ENCODE results near the gene PLA2G12A. TPM values are rescaled to one million over a fixed set of nuclear protein-coding genes. Genes with fewer than 3 reads are reported as not detected.

PLA2G12A gene
- 33.0 TPM for polyA plus RNA-seq (ENCODE audit: insufficient read length)
- long read RNA-seq, donor 1, full-length matches to known transcripts, result 34 of 40 reads
- long read RNA-seq, donor 1, partial matches to known transcripts, result 6 of 40 reads
- long read RNA-seq, donor 1, other reads (novel, unspliced or antisense), result 0 of 40 reads
- long read RNA-seq, donor 2, full-length matches to known transcripts, result 24 of 24 reads
- long read RNA-seq, donor 2, partial matches to known transcripts, result 0 of 24 reads
- long read RNA-seq, donor 2, other reads (novel, unspliced or antisense), result 0 of 24 reads
- long read RNA-seq, donor 3, full-length matches to known transcripts, result 14 of 14 reads
- long read RNA-seq, donor 3, partial matches to known transcripts, result 0 of 14 reads
- long read RNA-seq, donor 3, other reads (novel, unspliced or antisense), result 0 of 14 reads
- long read RNA-seq, donor 4, full-length matches to known transcripts, result 6 of 6 reads
- long read RNA-seq, donor 4, partial matches to known transcripts, result 0 of 6 reads
- long read RNA-seq, donor 4, other reads (novel, unspliced or antisense), result 0 of 6 reads
- long read RNA-seq, donor 5, full-length matches to known transcripts, result 31 of 31 reads
- long read RNA-seq, donor 5, partial matches to known transcripts, result 0 of 31 reads
- long read RNA-seq, donor 5, other reads (novel, unspliced or antisense), result 0 of 31 reads
- long read RNA-seq, donor 6, full-length matches to known transcripts, result 21 of 21 reads
- long read RNA-seq, donor 6, partial matches to known transcripts, result 0 of 21 reads
- long read RNA-seq, donor 6, other reads (novel, unspliced or antisense), result 0 of 21 reads
- long read RNA-seq, donor 7, full-length matches to known transcripts, result 28 of 28 reads
- long read RNA-seq, donor 7, partial matches to known transcripts, result 0 of 28 reads
- long read RNA-seq, donor 7, other reads (novel, unspliced or antisense), result 0 of 28 reads
- long read RNA-seq, donor 8, full-length matches to known transcripts, result 11 of 11 reads
- long read RNA-seq, donor 8, partial matches to known transcripts, result 0 of 11 reads
- long read RNA-seq, donor 8, other reads (novel, unspliced or antisense), result 0 of 11 reads

- peak; percentile 74 for DNase-seq
Measured at GRCh38 chr4:109729718-109730618, at the start of gene PLA2G12A. Gene PLA2G12A (minus strand): TSS chr4:109730070. CDS start chr4:109729809, 261 bp downstream.

DNA sequence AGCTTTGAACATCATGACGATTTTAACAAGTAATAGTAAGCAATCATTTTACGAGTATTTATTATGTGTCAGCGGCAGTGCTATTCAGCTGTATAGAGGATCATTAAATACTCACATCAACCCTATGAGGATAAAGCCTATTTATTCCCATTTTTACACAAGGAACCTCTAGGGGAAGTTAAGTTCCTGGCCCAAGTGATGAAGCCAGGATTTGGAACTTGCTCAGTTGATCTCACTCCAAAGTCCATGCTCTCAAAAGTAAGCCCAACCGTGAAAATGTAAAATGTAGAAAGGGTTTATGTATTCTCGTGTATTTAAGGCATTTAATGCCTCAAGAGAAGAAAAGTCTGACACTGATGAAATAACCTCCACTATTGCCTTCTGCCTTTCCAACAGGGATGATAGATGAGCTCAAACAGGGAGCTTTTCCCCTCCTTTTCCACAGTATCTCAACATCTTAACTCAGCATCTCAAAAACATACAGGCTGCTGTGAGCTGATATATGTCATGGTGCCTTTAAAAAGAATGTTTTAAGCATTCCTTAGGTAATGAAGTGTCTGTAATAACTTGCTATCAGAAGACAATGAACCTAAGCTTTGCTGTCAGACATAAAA lies 35.0 kb upstream of the PLA2G12A start:
- DNase-seq, result no peak

GRCh38 chr4:109764376-109764775 lies 34.5 kb upstream of the PLA2G12A start:
- DNase-seq, result no peak

DNA sequence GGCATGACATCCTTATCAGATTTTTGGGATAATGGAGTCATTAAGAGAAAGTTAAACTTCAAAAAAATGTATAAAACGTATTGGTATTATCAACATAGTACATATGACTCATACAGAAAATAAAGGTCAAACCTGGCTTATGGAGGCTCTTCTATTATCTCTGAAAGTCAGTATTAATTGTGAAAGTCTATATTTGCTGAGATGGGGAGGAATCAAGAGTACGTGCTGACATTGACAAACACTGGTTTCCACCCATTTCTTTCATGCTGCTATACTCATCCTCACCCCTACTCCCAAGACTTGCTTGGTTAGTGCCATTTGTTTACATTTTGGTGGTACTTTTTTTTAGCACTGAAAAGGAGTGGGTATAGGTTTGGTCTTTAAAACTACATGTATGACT lies 30.8 kb upstream of the PLA2G12A start:
- DNase-seq, result no peak

DNA sequence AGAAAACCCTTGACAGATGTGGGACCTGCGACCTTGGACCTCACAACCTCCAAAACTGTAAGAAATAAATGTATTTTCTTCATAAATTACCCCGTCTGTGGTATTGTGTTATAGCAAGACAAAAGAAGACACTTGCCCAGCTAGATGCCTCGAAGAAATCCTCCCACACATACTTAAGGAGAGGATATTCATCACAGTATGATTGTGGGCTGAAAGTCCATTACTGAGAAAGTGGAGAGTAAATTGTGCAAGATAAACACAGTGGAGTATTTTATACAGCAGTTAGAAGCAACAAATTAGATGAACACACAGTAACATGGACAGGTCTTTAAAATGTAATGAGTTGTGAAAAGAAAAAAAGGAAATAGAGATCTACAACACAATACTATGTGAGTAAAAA lies 25.8 kb upstream of the PLA2G12A start:
- no peak for DNase-seq

- DNase-seq, result no peak
Measured at GRCh38 chr4:109754093-109754857, 24.4 kb upstream of the PLA2G12A start.

GRCh38 chr4:109752525-109752924 lies 22.7 kb upstream of the PLA2G12A start:
- no peak for DNase-seq

- no peak for DNase-seq
Measured at GRCh38 chr4:109751852-109752251, 22.0 kb upstream of the PLA2G12A start.

GRCh38 chr4:109750652-109751244 lies 20.9 kb upstream of the PLA2G12A start:
- no peak for DNase-seq

DNA sequence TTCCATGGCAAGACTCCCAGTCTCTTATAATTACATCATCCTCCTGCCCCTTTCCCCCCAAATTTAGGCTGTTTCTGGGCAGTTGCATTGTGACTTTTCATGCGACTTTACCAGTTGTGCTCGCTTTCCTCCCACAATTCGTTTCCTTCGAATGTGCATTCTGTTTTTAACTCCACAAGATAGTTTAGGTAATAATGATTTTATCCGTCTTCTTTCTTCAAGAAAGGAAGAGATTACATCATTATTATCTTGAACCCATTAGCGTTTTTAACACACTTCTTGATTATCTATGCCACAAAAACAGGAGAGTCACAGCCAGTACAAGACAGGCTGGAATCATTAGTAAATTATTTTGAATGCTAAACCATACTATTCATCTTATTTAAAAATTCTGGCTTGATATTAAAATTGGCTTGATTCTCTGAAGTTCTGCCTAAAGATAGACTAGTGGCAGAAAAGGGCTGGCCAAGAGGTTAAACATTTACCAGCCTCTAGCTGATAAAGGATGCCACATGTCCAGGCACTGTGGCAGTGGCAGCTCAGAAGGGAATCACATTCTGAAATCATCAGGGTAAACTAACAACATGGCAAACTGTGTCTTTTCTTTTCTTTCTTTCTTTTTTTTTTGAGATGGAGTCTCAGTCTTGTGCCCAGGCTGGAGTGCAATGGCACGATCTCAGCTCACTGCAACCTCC lies 19.7 kb upstream of the PLA2G12A start:
- DNase-seq, result no peak

- DNase-seq, result no peak
Measured at GRCh38 chr4:109748114-109748513, 18.2 kb upstream of the PLA2G12A start.

DNA sequence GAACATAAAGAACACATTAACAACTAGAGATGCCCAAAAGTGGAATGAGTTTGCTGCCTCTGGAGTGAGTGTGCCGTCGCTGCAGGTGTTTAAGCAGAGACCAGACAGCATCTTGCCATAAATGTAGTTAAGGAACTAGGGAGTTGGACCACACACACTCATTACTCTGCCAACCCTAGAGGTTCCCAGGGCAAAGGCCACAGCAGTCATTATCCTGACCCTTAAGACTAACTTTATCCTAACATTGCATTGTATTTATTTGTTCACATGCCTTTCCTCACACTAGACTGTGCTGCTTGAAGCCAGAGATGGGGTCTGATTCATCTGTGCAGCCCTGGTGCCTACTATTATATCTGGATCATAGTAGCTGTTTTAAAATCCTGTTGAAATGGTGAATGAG lies 16.9 kb upstream of the PLA2G12A start:
- no peak for DNase-seq

GRCh38 chr4:109745830-109746229 lies 16.0 kb upstream of the PLA2G12A start:
- no peak for DNase-seq

DNA sequence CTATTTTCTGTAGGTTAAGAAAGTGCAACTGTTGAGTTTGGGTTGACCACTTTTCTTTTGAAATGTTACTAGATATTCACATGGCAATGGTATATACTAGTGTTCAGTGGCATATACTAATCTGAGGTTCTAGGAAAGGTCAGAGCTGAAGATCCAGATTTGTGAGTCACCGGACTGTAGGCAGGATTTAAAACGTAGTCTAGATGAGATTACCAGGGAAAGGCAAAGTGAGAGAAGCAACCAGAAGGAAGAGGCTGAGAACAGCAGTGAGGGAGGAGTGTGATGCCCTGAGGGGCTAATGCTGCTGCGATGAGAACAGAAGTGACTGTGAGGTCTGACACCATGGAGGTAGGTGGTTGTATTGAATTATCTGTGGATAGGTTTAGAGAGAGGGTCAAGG lies 9.7 kb upstream of the PLA2G12A start:
- DNase-seq, result no peak

GRCh38 chr4:109738104-109738872 lies 8.4 kb upstream of the PLA2G12A start:
- DNase-seq, result no peak

- no peak for DNase-seq
Measured at GRCh38 chr4:109735566-109736365, 5.9 kb upstream of the PLA2G12A start.

- DNase-seq, result no peak
Measured at GRCh38 chr4:109733728-109734127, 3.9 kb upstream of the PLA2G12A start.
